WERI-Rb-1 (cell line): ENCODE results near the gene RFTN1.

ENCODE experiments used
- DNase-seq: peaks from one replicate; pipeline ENCODE4 v3.0.0-alpha.2; 2020
- H3K27ac ChIP-seq: fragments of 250-450 bp; sonication (Bioruptor Pico); 2 replicates; pipeline ENCODE4 v1.5.1; 2020; ENCODE audit warnings: mild to moderate bottlenecking, moderate library complexity
- H3K27me3 ChIP-seq: fragments of 250-450 bp; sonication (Bioruptor Pico); 2 replicates; pipeline ENCODE4 v1.5.1; 2021; ENCODE audit warnings: mild to moderate bottlenecking, low read depth, moderate library complexity; ENCODE audit not compliant: insufficient read depth, severe bottlenecking
- H3K36me3 ChIP-seq: fragments of 250-450 bp; sonication (Bioruptor Pico); 2 replicates; pipeline ENCODE4 v1.5.1; 2020; ENCODE audit warnings: mild to moderate bottlenecking, moderate library complexity
- H3K4me3 ChIP-seq: 2 replicates; pipeline ENCODE4 v1.5.1; 2011; ENCODE audit warnings: low read depth, mild to moderate bottlenecking, control low read depth, low read length
- H3K9me3 ChIP-seq: fragments of 250-450 bp; sonication (Bioruptor Pico); 2 replicates; pipeline ENCODE4 v1.5.1; 2021; ENCODE audit warnings: mild to moderate bottlenecking, moderate library complexity; ENCODE audit not compliant: severe bottlenecking
- CTCF ChIP-seq: IDR thresholded peaks from 2 replicates; pipeline ENCODE4 v1.5.1; 2011; ENCODE audit warnings: low read depth, mild to moderate bottlenecking, control low read depth, inconsistent platforms, low read length

RFTN1 gene

DNA sequence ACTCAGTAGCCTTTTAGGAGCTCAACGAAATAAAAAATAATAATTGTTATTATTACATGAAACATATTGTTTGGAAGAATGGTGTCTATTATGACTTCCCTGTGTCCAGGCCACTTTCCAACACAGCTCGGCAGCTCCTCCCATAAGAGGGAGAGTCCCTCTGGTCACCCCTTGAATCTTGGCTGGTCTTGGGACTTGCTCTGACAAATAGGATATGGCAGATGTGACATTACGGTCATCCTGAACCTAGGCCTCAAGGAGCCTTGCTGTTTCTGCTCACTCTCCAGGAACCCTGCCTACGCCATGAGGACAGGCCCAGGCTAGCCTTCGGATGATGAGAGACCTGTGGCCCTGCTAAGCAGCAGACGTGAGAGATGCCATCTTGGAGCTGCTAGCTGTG, 176.7 kb downstream of the RFTN1 start:
- no peak overlapping the region for H3K27ac ChIP-seq
- no peak for DNase-seq

DNA sequence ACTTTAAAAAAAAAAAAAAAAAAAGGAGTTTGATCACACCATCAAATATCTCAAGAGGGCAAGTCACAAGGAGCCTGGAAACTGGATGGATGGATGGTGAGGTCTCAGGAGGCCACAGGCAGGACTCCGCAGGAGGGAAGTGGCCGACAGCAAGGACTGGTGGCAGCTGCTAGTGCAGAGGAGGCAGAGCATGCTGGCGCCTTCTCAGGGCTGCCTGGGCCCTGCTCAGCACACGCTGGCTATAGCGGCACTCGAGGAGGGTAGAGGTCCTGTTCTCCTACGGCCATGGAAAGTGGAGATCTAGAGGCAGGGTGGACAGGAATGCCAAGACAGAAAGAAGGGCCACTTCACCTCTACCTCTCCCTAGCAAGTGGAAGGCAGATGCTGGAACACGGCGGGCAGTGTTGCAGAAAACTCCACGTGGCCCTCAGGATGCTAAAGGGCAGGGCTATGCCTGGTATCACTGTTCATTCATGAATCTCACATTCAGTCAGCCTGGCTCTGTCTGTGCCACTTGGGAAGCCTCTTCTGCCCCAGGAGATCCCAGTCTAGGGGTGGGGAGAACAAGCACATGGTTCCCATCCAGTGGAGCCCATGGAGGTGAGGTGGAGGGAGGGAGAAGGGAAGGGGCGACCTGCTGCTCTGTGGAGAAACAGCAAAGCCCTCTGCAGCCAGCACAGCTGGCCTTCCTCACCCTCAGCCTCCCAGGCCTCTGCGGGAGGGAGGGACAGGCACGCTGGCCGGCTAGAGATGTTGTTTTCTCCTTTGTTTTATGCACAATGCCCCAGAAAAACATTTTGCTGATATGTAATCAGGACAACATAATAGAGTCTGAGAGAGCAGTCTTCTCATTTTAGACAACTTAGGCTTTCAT, 177.5 kb downstream of the RFTN1 start:
- Histone ChIP-seq H3K36me3 (no peaks in the 10 kb centered on the region; the same call in 1 of the 2 replicates), H3K4me3 (no peak overlapping the region), H3K27me3 (no peaks in the 10 kb centered on the region), H3K27ac (no peak overlapping the region), H3K9me3 (peaks cover 12% of the 10 kb centered on the region)
- no peak for TF ChIP-seq CTCF
- DNase-seq: no peak

More for the DNA sequence above, 176.7 kb downstream of the RFTN1 start:
- TF ChIP-seq CTCF: no peak
- Histone ChIP-seq H3K27me3 (no peaks in the 10 kb centered on the region), H3K36me3 (no peaks in the 10 kb centered on the region; the same call in 1 of the 2 replicates), H3K4me3 (no peak overlapping the region), H3K9me3 (peaks cover 12% of the 10 kb centered on the region)

GRCh38 chr3:16335333-16335732, 178.2 kb downstream of the RFTN1 start:
- TF ChIP-seq CTCF: no peak
- H3K9me3 ChIP-seq: peaks cover 12% of the 10 kb centered on the region
- no peak overlapping the region for H3K4me3 ChIP-seq
- DNase-seq: no peak
- H3K27ac ChIP-seq: no peak overlapping the region
- no peaks in the 10 kb centered on the region; the same call in 1 of the 2 replicates for H3K36me3 ChIP-seq
- H3K27me3 ChIP-seq: no peaks in the 10 kb centered on the region

DNA sequence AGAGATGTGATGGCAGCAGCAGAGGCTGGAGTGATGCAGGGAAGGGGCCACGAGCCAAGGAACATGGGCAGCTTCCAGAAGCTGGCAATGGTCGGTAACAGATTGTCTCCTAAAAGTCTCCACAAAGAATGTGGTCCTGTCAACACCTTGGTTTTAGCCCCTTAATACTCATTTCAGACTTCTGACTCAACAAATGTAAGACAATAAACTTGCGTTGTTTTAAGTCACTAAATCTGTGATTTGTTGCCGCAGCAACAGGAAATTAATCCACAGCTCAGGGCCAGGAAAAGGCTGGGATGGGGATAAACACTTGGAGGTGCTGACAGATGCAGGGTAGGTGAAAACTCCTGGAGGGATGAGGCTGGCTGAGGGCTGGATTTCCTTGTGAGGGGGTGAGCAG, 178.6 kb downstream of the RFTN1 start:
- no peak for TF ChIP-seq CTCF
- H3K9me3 ChIP-seq: peaks cover 12% of the 10 kb centered on the region
- H3K36me3 ChIP-seq: no peaks in the 10 kb centered on the region; the same call in 1 of the 2 replicates

GRCh38 chr3:16332904-16333426, 180.5 kb downstream of the RFTN1 start:
- Histone ChIP-seq H3K27ac (no peak overlapping the region), H3K4me3 (no peak overlapping the region), H3K27me3 (no peaks in the 10 kb centered on the region), H3K9me3 (peaks cover 12% of the 10 kb centered on the region), H3K36me3 (no peaks in the 10 kb centered on the region; the same call in 1 of the 2 replicates)
- DNase-seq: no peak
- TF ChIP-seq CTCF: no peak

More for the DNA sequence above, 178.6 kb downstream of the RFTN1 start:
- H3K4me3 ChIP-seq: no peak overlapping the region
- DNase-seq: no peak
- no peak overlapping the region for H3K27ac ChIP-seq
- H3K27me3 ChIP-seq: no peaks in the 10 kb centered on the region
